Activated naive CD4-positive, alpha-beta T cell treated with anti-CD3 and anti-CD28 coated beads, Interleukin-2, amount 50 U/mL, for 24 hours (primary cell): ENCODE measurements around the gene LCN1.

Experiments
- H3K27ac Mint-ChIP-seq: one replicate; pipeline ENCODE4 v1.8.0; 2021; ENCODE audit warnings: mild to moderate bottlenecking, mixed read lengths
- H3K27me3 Mint-ChIP-seq: one replicate; pipeline ENCODE4 v1.8.0; 2021; ENCODE audit warnings: mixed read lengths
- H3K36me3 Mint-ChIP-seq: one replicate; pipeline ENCODE4 v1.8.0; 2021; ENCODE audit warnings: mixed read lengths
- H3K4me1 Mint-ChIP-seq: one replicate; pipeline ENCODE4 v1.8.0; 2021; ENCODE audit warnings: mixed read lengths
- H3K4me3 Mint-ChIP-seq: one replicate; pipeline ENCODE4 v1.8.0; 2021; ENCODE audit warnings: mild to moderate bottlenecking, mixed read lengths
- H3K9me3 Mint-ChIP-seq: one replicate; pipeline ENCODE4 v1.8.0; 2021; ENCODE audit warnings: mixed read lengths

The LCN1 gene

DNA sequence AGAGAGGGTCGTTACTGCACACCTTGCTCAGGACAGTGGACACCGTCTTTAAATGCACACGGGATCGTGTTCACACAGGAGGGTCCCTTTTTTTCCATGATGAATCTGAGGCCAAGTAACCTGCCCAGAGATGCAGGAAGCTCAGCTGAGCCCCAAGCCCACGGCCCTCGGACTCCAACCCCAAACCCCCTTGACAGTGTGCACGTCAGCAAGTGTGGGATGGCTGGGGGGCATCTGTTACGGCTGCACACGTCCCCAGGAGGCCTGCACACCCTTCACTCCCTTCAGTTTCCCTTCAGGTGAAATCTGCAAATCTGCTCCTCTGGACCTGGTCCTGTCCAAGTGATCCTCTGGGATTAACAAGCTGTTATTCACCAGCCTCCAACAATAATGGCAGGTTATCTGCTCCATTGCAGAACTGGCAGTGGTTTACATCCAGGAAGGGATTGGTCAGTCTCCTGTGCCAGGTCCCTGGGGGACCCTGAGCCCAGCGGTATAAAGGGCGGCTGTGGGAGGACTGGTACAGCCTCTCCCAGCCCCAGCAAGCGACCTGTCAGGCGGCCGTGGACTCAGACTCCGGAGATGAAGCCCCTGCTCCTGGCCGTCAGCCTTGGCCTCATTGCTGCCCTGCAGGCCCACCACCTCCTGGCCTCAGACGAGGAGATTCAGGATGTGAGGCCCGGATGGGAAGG is at the start of gene LCN1:
LCN1 (plus strand) TSS at position 525 of the 692 bp plus-strand sequence; CDS start at position 583, 58 bp downstream.
- no peak within 1 kb of the TSS for H3K27ac Mint-ChIP-seq
- peaks cover 2% of the 10 kb centered on the region for H3K27me3 Mint-ChIP-seq
- H3K9me3 Mint-ChIP-seq, result no peaks in the 10 kb centered on the region

DNA sequence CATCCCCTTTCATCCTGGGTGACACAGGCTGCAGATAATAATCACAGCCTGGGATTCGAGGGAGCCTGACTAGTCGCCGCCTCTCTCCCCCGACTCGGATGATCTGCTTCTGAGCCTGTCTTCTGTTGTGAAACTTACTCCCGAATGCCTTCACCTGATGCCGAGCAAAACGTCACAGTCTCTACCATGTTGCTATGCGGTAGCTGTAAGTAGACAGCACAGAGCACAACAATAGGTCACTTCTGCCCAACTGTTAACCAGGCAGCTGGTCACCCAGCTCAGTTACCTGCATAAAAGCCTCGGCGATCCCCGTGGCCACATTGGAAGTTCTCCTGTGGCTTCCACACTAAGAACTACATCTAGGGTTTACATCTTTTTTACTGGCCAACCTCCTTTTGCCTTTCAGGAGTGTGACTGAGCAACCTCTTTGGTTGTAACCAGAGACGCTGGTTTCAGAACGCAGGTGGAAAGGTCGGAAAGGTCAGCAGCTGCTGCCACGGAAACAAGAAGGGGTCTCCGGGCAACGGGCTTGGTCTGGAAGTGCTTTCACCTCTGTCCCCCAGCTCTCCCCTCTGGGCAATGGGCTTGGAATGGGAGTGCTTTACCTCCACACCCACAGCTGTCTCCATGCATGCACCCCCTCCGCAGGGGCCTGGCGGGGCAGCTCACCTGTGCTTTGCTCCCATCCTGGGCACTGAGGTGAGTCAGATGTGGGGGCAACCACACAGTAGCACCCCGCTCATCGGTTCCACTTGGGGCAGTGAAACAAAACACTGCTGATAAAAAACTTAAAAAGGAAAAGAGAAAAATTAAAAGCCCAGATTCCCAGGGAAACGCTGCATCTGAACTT is 49.2 kb upstream of the LCN1 start:
- no peaks in the 10 kb centered on the region for H3K9me3 Mint-ChIP-seq
- H3K27me3 Mint-ChIP-seq, result peaks cover 36% of the 10 kb centered on the region
- no peaks in the 10 kb centered on the region for H3K36me3 Mint-ChIP-seq
- no peak overlapping the region for H3K4me3 Mint-ChIP-seq
- H3K4me1 Mint-ChIP-seq, result peaks cover 6% of the 10 kb centered on the region
- H3K27ac Mint-ChIP-seq, result no peak overlapping the region

More for the DNA sequence above, at the start of gene LCN1:
- Mint-ChIP-seq H3K4me1 (no peaks in the 10 kb centered on the region), H3K36me3 (no peaks in the 10 kb centered on the region), H3K4me3 (no peak within 1 kb of the TSS)

DNA sequence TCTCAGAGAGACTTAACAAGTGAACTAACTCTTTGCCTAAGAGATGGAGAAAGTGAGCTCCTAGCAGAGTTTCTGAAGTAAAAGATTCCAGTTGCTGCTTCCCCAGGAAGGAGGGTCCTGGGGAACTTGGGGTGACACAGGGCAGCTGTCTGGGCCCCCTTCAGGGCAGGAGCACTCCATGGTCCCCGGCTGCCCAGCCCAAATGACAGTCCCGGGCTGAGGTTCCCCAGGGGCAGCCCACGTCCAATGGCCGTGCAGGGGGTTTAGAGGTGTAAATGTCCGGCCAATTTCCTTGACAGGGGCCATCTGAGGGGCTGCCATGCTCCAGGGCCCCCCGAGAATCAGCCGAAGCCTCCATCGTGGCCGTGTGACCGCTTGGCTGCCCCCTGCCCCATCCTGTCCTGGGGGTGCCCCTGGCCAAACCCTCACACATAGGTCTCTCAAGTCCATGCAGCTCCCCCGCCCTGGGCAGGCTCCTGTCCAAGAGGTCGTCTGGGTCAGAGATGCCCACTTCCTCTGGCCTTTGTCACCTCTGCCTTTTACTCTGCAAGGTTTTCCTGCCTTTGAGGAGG is 47.2 kb upstream of the LCN1 start:
- Mint-ChIP-seq H3K27me3 (peaks cover 32% of the 10 kb centered on the region), H3K27ac (no peak overlapping the region), H3K4me1 (peaks cover 11% of the 10 kb centered on the region), H3K9me3 (no peaks in the 10 kb centered on the region), H3K36me3 (no peaks in the 10 kb centered on the region), H3K4me3 (no peak overlapping the region)

DNA sequence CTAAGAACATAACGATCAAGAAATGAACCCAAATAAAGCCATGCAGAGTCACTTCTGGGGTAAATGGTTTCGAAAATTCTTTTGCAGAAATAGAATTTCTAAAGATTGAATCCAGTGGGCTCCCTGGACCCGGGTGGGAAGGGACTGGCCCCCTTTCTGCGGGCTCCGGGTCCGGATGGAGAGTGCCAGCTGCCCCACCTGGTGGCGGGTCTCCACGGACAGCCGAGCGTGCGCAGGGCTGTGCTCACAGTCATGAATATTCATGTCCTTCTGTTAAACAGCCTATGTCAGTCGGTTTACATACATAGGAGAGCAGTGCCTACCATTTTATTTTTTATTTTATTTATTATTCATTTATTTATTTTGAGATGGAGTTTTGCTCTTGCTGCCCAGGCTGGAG is 46.3 kb upstream of the LCN1 start:
- Mint-ChIP-seq H3K27me3 (peaks cover 30% of the 10 kb centered on the region), H3K4me1 (peaks cover 9% of the 10 kb centered on the region), H3K9me3 (no peaks in the 10 kb centered on the region), H3K36me3 (no peaks in the 10 kb centered on the region), H3K27ac (no peak overlapping the region), H3K4me3 (no peak overlapping the region)

DNA sequence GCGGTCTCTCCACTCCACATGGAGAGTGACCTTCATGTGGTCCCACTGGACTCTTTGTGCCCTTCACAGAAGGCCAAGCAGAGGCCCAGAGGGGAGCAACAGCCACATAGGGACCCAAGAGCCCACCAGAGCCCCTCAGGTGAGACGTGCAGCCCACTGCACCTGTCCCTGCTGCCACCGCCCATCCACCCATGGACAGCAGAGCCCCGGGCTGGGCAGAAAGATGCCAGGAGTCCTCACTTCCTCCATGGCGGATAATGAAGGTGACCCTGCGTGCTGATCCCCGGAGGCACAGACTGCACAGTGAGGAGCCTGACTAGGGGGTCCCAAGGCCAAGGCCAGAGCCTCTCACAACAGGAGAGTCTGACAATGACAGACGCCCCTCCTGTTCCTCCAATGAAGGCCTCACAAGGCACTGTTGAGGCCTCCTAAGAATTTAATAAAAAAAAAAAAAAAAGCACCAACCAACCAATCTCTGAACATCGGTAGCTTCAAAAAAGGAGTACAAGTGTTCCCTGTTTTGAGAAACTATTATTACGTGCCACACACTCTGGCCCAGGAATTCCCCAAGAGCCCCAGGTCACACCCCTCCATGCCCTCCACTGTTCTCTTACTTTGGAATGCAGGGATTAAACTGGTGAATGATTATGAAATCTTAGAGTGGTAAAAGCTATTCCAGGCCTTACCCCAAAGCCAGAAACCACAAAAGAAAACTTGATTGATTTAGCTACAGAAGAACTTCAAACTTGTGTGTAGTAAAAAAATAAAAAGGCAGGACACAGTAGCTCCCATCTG is 44.5 kb upstream of the LCN1 start:
- Mint-ChIP-seq H3K4me3 (no peak overlapping the region), H3K27ac (no peak overlapping the region), H3K36me3 (no peaks in the 10 kb centered on the region), H3K27me3 (peaks cover 19% of the 10 kb centered on the region), H3K4me1 (peaks cover 9% of the 10 kb centered on the region), H3K9me3 (no peaks in the 10 kb centered on the region)

DNA sequence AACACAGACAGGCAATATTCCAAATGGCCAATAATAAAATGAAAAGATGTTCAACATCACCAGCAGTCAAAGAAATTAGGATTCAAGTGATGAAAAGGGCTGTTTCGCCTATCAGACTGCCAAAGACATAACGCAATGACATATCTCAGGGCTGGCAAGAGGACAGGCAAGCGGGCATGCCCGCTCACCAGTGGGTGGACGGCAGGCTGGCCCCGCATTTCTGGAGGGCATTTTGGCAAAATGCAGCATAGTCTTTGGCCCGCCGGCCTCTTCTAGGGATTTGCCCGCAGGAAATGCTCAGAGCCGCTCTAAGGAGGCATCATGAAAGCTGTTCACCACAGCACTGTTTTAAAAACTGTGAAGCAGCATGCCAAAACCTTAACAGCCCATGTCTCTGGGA is 43.0 kb upstream of the LCN1 start:
- H3K9me3 Mint-ChIP-seq, result no peaks in the 10 kb centered on the region
- peaks cover 24% of the 10 kb centered on the region for H3K27me3 Mint-ChIP-seq
- H3K4me1 Mint-ChIP-seq, result peaks cover 9% of the 10 kb centered on the region
- H3K36me3 Mint-ChIP-seq, result no peaks in the 10 kb centered on the region
- peak overlapping the region; percentile 93 for H3K4me3 Mint-ChIP-seq
- H3K27ac Mint-ChIP-seq, result peak overlapping the region; percentile 81

DNA sequence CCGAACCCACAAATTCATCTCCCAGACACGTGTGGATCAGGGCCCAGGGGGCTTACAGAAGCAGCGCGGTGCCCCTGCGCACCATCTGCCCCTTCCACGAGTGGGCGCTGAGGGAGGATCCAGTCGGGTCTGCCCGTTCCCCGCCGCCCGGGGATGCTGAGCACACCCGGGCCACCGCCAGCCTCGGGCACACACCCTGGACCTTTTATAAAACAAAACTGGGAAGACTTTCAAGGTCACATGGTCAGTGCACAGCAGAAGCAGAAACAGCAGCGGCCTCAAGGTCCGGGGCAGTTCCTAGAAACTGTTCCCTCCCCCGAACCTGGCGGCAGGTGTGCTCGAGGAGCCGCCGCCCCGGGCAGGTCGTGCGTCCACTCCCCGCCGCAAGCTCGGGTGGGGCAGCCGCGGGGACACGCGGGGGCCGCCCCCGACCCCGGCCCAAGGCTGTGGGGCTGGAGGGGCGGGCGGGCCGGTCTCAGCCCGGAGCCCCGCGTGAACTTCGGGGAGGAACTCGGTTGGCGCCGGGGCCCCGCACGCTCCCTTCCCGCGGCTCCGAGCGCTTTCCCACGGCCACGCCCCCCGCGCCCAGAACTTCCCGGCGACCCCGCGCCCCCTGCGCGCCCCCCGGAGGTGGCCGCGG is 42.3 kb upstream of the LCN1 start:
- H3K4me1 Mint-ChIP-seq, result peaks cover 9% of the 10 kb centered on the region
- H3K4me3 Mint-ChIP-seq, result peak overlapping the region; percentile 93
- no peaks in the 10 kb centered on the region for H3K9me3 Mint-ChIP-seq
- H3K27me3 Mint-ChIP-seq, result peaks cover 29% of the 10 kb centered on the region
- no peak overlapping the region for H3K27ac Mint-ChIP-seq
- H3K36me3 Mint-ChIP-seq, result no peaks in the 10 kb centered on the region

DNA sequence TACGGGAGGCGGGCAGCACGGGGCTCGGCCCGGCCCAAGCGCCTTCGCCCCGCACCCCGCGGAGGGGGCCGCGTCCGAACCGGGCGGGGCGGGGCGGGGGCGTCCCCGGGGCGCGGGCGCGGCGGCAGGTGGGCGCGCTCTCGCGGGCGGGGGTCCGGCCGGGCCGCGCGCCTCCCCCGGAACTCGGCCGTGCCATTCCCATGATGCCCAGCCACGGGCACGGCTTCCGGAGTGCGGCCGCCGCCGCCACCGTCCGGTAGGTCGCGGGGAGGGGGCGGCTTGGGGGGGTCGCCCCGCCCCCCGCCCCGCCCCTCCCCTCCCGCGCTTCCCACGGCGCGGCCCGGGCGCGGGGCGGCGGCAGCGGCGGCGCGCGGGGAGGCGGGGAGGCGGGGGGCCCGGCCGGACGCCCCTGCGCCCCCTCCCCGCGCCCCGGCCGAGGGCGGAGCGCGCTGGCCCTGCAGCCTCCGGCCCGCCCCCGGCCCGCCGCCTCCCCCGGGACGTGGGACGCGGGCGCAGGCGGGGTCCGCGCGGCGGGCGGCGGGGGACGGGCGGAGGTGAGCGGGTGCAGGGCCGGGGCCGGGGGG is 41.7 kb upstream of the LCN1 start, which contains the start of gene PPP1R26:
PPP1R26 (plus strand) TSS at position 314 of the 584 bp plus-strand sequence. CDS start 4,729 bp downstream, outside the sequence.
- Mint-ChIP-seq H3K9me3 (no peaks in the 10 kb centered on the region), H3K27ac (no peak within 1 kb of the TSS), H3K4me1 (peaks cover 9% of the 10 kb centered on the region), H3K4me3 (peak within 1 kb of the TSS; percentile 93), H3K27me3 (peaks cover 29% of the 10 kb centered on the region), H3K36me3 (no peaks in the 10 kb centered on the region)

DNA sequence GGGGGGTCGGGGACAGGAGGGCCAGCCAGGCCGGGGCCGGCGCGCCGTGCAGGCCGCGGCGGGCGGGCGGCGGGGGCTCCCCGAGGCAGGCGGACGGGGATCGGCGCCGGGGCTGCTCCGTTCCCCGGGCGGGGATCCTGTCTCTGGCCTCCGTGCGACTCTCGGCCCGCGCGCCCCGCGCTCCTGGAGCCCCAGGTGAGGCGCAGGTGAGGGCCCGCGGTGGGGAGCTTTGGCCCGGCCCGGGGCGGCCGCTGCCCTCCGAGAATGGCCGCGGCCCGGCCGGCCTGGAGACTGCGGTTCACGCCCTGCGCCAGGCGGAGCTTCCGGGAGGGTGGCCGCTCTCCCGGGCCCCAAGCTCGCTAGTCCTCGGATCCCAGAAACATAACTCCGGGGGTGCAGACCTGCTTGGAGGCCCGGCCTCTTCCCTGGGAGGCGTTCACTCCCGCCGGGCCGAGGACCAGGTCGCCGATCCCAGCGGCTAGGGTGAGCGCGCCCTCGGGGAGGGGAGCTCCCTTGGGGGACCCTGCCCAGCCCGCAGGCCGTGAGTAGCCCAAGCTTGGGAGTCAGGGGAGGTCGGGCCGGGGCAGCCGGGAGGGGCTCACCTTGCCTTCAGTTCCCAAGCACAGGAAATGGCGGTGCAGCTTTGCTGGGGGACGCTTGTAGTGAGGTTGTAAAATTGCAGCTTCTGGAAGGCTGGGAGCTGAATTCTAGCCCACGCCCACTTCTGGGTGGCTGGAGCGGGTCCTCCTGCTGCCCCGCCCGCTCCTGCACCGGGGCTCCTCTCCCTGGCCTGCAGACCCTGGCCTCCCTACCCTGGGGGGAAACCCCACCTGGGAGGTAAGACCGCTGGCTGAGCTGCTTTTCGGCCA is 40.9 kb upstream of the LCN1 start:
- Mint-ChIP-seq H3K4me3 (peak overlapping the region; percentile 33), H3K27ac (no peak overlapping the region), H3K36me3 (no peaks in the 10 kb centered on the region), H3K4me1 (peaks cover 9% of the 10 kb centered on the region), H3K9me3 (no peaks in the 10 kb centered on the region), H3K27me3 (peaks cover 31% of the 10 kb centered on the region)

DNA sequence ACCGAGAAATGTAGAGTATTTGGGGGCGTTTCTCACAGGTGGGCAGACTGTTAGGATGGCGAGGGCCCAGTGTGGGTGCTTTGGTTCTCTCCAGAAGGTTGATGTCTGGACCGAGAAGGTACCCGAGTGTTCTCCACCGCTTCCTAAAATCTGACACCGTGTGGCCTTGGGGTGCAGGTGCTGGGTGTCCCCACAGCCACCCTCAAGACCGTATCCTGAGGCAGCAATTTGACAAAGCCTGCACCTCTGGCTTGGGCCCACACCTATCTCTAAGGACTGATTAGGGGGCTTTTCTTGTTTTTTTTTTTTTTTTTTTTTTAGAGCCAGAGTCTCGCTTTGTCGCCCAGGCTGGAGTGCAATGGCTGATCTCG is 40.3 kb upstream of the LCN1 start:
- H3K4me3 Mint-ChIP-seq, result peak overlapping the region; percentile 33
- no peaks in the 10 kb centered on the region for H3K36me3 Mint-ChIP-seq
- peaks cover 27% of the 10 kb centered on the region for H3K27me3 Mint-ChIP-seq
- H3K27ac Mint-ChIP-seq, result no peak overlapping the region
- H3K4me1 Mint-ChIP-seq, result peaks cover 9% of the 10 kb centered on the region
- H3K9me3 Mint-ChIP-seq, result no peaks in the 10 kb centered on the region

DNA sequence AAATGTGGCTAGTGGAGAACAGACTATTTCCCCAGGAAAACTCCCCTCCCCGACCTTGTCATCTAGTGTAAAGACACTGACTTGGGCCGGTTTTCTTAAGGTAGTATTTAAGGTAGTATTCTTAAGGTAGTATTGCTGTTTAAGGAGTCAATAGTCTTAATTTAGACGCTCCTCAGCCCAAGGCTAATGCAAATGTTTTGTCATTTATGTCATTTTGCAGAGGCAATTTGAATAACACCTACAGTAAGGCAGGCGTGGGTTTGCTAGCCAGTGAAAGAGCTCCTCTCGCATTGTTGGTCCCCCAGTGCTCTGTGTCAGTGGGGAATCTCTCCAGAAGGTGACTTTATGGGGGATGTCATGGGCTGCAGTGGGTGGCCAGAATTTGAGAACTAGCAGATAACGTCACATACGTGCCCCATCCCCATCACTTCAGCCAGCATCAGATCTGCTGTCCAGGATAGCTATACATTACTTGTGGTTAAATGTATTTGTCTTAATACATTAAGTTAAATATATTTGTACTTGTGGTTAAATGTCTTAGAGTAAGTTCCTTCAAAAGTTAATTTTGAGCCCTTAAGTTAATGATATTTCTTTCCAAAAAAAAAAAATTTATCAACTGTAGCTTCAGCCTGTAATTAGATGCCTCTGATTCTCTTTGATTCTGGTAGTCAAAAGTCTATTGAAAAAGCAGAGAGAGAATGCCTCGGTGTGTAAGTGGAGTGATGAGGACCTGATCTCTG is 39.1 kb upstream of the LCN1 start:
- H3K27me3 Mint-ChIP-seq, result peaks cover 26% of the 10 kb centered on the region
- no peaks in the 10 kb centered on the region for H3K9me3 Mint-ChIP-seq
- H3K4me3 Mint-ChIP-seq, result no peak overlapping the region
- H3K4me1 Mint-ChIP-seq, result peaks cover 9% of the 10 kb centered on the region
- no peak overlapping the region for H3K27ac Mint-ChIP-seq
- H3K36me3 Mint-ChIP-seq, result no peaks in the 10 kb centered on the region

DNA sequence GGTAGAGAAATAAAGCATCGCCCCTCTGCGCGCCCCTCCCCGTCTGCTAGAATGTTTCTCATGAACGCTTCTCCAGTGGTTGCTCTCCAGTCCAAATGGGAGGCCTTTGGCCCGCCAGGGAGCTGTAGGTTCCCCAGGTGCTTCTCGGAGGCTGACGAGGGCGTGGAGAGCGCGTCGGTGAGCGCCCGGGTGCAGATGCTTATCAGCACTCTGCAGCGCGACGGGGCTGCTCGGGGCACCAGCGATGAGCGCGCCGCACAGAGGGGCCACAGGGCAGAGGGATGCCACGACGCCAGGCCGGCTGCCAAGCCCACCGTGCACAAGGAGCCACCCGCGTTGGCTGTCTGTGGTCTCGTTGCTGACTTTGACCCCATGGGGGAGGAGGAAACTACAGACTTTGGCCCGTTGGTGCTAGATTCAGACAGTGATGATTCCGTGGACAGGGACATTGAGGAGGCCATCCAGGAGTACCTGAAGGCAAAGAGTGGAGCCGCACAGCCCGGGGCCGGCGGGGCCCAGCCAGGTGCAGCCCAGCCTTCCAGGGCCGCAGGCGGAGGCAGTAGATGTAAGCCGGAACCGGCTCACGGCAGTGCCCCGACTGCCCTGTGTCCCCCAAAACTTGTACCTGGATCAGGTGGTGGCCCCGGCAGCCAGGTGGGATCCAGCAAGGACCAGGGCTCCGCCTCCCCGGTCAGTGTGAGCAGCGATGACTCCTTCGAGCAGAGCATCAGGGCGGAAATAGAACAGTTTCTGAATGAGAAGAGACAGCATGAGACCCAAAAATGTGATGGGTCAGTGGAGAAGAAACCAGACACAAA is 36.6 kb upstream of the LCN1 start:
- no peak overlapping the region for H3K27ac Mint-ChIP-seq
- no peaks in the 10 kb centered on the region for H3K36me3 Mint-ChIP-seq
- H3K4me3 Mint-ChIP-seq, result no peak overlapping the region
- no peaks in the 10 kb centered on the region for H3K4me1 Mint-ChIP-seq
- H3K27me3 Mint-ChIP-seq, result peaks cover 17% of the 10 kb centered on the region
- H3K9me3 Mint-ChIP-seq, result no peaks in the 10 kb centered on the region

DNA sequence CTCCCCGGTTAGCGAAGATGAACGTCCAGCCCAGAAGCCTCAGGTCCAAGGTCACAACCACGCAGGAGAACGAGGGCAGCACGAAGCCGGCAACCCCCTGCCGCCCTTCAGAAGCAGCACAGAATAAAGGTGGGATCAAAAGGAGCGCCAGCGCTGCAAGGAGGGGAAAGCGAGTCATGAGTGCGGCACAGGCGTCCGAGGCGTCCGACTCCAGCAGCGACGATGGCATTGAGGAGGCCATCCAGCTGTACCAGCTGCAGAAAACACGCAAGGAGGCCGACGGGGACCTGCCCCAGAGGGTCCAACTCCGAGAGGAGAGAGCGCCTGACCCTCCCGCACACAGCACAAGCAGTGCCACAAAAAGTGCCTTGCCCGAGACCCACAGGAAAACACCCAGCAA is 35.9 kb upstream of the LCN1 start:
- H3K4me3 Mint-ChIP-seq, result no peak overlapping the region
- no peaks in the 10 kb centered on the region for H3K4me1 Mint-ChIP-seq
- H3K9me3 Mint-ChIP-seq, result no peaks in the 10 kb centered on the region
- peak overlapping the region; percentile 57 for H3K27ac Mint-ChIP-seq
- peaks cover 17% of the 10 kb centered on the region for H3K27me3 Mint-ChIP-seq
- no peaks in the 10 kb centered on the region for H3K36me3 Mint-ChIP-seq
